ENCODE measurements around the gene CAPSL.

The CAPSL gene

GRCh38 chr5:35947085-35947484, 8.7 kb upstream of the CAPSL start:
- H3K27ac ChIP-seq (ENCODE audit: low read length), result no peak overlapping the region
- H3K4me3 ChIP-seq (ENCODE audit: low read length), result no peak overlapping the region
- DNase-seq (ENCODE audit: low read depth, low spot score), result no peak
- H3K36me3 ChIP-seq (ENCODE audit: control insufficient read depth, insufficient read depth, low read length), result no peaks in the 10 kb centered on the region
- WGBS (ENCODE audit: insufficient coverage, insufficient read length), result no CpG with 5 or more reads among the region's 5 CpGs
- no peaks in the 10 kb centered on the region for H3K9me3 ChIP-seq (ENCODE audit: control insufficient read depth, insufficient read depth, low read length)
- H3K4me1 ChIP-seq (ENCODE audit: control insufficient read depth, insufficient read depth, low read length), result no peaks in the 10 kb centered on the region
- H3K27me3 ChIP-seq (ENCODE audit: control insufficient read depth, insufficient read depth, low read length), result no peaks in the 10 kb centered on the region

GRCh38 chr5:35939639-35940038, 1.2 kb upstream of the CAPSL start:
- no peak for DNase-seq (ENCODE audit: low read depth, low spot score)
- no CpG with 5 or more reads among the region's 3 CpGs for WGBS (ENCODE audit: insufficient coverage, insufficient read length)
- no peak overlapping the region for H3K27ac ChIP-seq (ENCODE audit: low read length)
- no peaks in the 10 kb centered on the region for H3K36me3 ChIP-seq (ENCODE audit: control insufficient read depth, insufficient read depth, low read length)
- H3K4me3 ChIP-seq (ENCODE audit: low read length), result no peak overlapping the region
- H3K4me1 ChIP-seq (ENCODE audit: control insufficient read depth, insufficient read depth, low read length), result no peaks in the 10 kb centered on the region
- no peaks in the 10 kb centered on the region for H3K27me3 ChIP-seq (ENCODE audit: control insufficient read depth, insufficient read depth, low read length)
- H3K9me3 ChIP-seq (ENCODE audit: control insufficient read depth, insufficient read depth, low read length), result no peaks in the 10 kb centered on the region

- Histone ChIP-seq H3K4me1 (ENCODE audit: control insufficient read depth, insufficient read depth, low read length) (no peaks in the 10 kb centered on the region), H3K4me3 (ENCODE audit: low read length) (no peak overlapping the region), H3K27ac (ENCODE audit: low read length) (no peak overlapping the region), H3K9me3 (ENCODE audit: control insufficient read depth, insufficient read depth, low read length) (no peaks in the 10 kb centered on the region), H3K36me3 (ENCODE audit: control insufficient read depth, insufficient read depth, low read length) (no peaks in the 10 kb centered on the region), H3K27me3 (ENCODE audit: control insufficient read depth, insufficient read depth, low read length) (peaks cover 8% of the 10 kb centered on the region; the same call in 1 of the 2 replicates)
- no CpG with 5 or more reads among the region's 13 CpGs for WGBS (ENCODE audit: insufficient coverage, insufficient read length)
- DNase-seq (ENCODE audit: low read depth, low spot score), result peak; percentile 81
These were observed 11.9 kb downstream of the CAPSL start for GRCh38 chr5:35926389-35927051.

DNA sequence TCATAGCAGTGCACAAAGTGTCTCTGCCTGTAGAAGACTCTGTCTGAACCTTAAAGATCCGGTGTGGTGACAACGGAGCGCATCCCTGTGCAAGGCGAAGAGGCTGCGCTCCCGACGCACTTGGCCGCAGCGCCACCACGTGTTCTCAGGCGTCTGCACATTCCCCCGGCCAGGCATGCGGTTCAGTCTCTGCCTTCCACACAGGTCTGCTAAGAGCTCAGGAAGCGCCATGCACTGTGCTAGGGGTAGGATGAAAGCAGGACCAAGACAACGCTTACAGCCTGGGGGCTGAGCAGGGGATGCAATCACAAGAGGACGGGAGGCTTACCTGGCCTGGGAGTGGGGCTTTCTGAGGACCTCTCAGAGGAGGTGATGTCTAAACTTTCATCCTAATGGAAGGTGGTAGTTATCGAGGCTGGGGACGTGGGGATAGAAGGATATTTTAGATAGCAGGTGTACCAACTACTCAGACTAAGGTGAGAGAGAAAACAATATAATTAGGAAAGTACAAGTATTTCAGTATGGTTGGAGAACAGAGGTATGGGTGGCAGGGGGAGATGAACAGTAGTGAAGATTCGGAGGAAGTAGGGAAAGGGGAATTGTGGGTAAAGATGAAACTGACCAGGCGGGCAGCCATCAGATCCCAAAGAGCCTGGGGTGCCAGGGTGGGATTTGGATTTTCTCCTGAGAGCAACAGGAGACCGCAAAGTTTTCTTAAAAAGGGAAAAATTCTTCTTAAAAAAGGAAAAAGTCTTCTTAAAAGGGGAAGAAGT, 13.3 kb downstream of the CAPSL start:
- WGBS (ENCODE audit: insufficient coverage, insufficient read length), result 100% methylated on average over 1 of the region's 21 CpGs
- H3K4me1 ChIP-seq (ENCODE audit: control insufficient read depth, insufficient read depth, low read length), result no peaks in the 10 kb centered on the region
- peak; percentile 45 for DNase-seq (ENCODE audit: low read depth, low spot score)
- no peak overlapping the region for H3K27ac ChIP-seq (ENCODE audit: low read length)
- H3K27me3 ChIP-seq (ENCODE audit: control insufficient read depth, insufficient read depth, low read length), result peaks cover 8% of the 10 kb centered on the region; the same call in 1 of the 2 replicates
- no peak overlapping the region for H3K4me3 ChIP-seq (ENCODE audit: low read length)
- H3K9me3 ChIP-seq (ENCODE audit: control insufficient read depth, insufficient read depth, low read length), result no peaks in the 10 kb centered on the region
- H3K36me3 ChIP-seq (ENCODE audit: control insufficient read depth, insufficient read depth, low read length), result no peaks in the 10 kb centered on the region

DNA sequence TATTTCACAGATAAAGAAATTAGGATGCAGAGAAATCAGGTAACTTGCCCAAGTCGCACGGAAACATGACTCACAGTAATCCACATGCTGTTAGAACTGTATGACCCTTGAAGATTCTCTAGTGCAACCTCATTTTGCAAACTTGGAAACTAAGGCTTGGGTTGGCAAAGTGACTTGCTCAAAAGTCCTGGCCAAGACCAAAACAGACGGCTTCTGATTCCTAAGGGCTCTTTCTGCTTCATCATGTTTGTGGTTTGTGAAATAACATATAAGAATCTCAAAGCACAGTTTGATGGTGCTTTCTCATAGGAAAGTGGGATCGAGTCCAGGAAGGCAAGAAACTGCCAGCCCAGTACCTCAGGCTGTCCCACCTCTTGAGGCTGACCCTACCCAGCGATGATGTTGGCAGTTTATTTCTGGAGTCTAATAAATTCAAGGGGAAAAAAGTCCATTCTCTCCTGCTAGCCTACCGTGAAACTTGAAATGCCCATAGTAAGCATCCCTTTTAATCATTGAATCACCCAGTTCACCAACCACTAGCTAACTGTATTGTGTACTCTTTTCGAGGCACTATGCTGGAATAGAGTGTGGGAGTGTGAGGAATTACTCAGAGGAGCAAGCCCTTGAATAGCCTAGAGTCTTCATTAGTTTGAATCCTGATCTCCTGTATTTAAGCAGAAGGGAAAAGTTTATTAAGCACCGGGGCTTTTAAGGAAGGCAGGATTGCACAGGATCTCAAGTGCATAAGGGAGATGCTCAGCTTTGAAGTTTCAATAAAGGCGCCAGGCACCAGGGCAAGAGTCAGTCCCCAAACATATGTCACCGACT, 14.1 kb downstream of the CAPSL start:
- no CpG with 5 or more reads among the region's 10 CpGs for WGBS (ENCODE audit: insufficient coverage, insufficient read length)
- H3K4me1 ChIP-seq (ENCODE audit: control insufficient read depth, insufficient read depth, low read length), result no peaks in the 10 kb centered on the region
- H3K27ac ChIP-seq (ENCODE audit: low read length), result no peak overlapping the region
- H3K27me3 ChIP-seq (ENCODE audit: control insufficient read depth, insufficient read depth, low read length), result peaks cover 8% of the 10 kb centered on the region; the same call in 1 of the 2 replicates
- DNase-seq (ENCODE audit: low read depth, low spot score), result no peak
- H3K4me3 ChIP-seq (ENCODE audit: low read length), result no peak overlapping the region
- H3K9me3 ChIP-seq (ENCODE audit: control insufficient read depth, insufficient read depth, low read length), result no peaks in the 10 kb centered on the region
- no peaks in the 10 kb centered on the region for H3K36me3 ChIP-seq (ENCODE audit: control insufficient read depth, insufficient read depth, low read length)

DNA sequence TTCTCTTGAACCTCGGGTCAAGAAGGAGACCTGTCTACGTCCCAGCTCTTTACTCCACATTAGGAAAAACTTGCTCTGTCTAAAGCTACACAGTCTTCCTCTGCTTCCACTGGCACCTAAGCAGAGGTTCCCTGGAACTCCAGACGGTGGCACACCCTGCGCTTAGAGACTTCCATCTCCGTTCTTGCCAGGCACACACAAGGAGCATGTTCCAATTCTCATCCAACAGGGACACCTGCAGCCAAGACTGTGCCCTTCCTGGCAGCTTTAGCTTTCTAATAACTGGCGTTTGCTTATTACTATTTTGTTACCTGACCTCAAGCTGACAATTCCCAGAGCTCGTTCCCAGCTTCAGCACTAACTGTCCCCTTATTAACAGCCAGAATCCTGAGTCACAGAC, 16.0 kb downstream of the CAPSL start:
- DNase-seq (ENCODE audit: low read depth, low spot score), result no peak
- no peaks in the 10 kb centered on the region for H3K9me3 ChIP-seq (ENCODE audit: control insufficient read depth, insufficient read depth, low read length)
- no peaks in the 10 kb centered on the region for H3K36me3 ChIP-seq (ENCODE audit: control insufficient read depth, insufficient read depth, low read length)
- no CpG with 5 or more reads among the region's 7 CpGs for WGBS (ENCODE audit: insufficient coverage, insufficient read length)
- no peak overlapping the region for H3K4me3 ChIP-seq (ENCODE audit: low read length)
- H3K27ac ChIP-seq (ENCODE audit: low read length), result no peak overlapping the region
- H3K4me1 ChIP-seq (ENCODE audit: control insufficient read depth, insufficient read depth, low read length), result no peaks in the 10 kb centered on the region
- peaks cover 8% of the 10 kb centered on the region; the same call in 1 of the 2 replicates for H3K27me3 ChIP-seq (ENCODE audit: control insufficient read depth, insufficient read depth, low read length)

DNA sequence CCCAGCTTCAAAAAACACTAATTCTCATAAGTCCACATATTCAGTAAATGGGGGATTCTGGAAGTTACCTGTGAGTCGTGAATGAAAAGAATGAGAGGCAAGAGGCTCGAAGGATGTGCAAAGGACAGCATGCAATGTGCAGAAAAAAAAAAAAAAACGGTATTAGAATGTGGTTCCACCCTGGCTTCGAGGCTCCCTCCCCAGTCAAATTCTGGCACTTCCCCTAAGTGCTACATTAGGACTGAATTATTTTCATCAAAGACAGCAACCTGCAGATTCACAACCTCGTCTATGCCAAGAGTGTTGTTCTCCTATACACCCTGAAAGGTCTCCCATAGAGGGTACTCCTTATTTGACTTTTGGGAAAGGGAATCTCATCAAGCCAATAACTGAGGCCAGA, 16.5 kb downstream of the CAPSL start:
- Histone ChIP-seq H3K9me3 (ENCODE audit: control insufficient read depth, insufficient read depth, low read length) (no peaks in the 10 kb centered on the region), H3K36me3 (ENCODE audit: control insufficient read depth, insufficient read depth, low read length) (no peaks in the 10 kb centered on the region), H3K4me3 (ENCODE audit: low read length) (no peak overlapping the region), H3K4me1 (ENCODE audit: control insufficient read depth, insufficient read depth, low read length) (no peaks in the 10 kb centered on the region), H3K27ac (ENCODE audit: low read length) (no peak overlapping the region), H3K27me3 (ENCODE audit: control insufficient read depth, insufficient read depth, low read length) (peaks cover 8% of the 10 kb centered on the region; the same call in 1 of the 2 replicates)
- DNase-seq (ENCODE audit: low read depth, low spot score), result no peak
- no CpG with 5 or more reads among the region's 5 CpGs for WGBS (ENCODE audit: insufficient coverage, insufficient read length)

GRCh38 chr5:35920890-35921289, 17.5 kb downstream of the CAPSL start:
- Histone ChIP-seq H3K4me3 (ENCODE audit: low read length) (no peak overlapping the region), H3K27ac (ENCODE audit: low read length) (no peak overlapping the region), H3K27me3 (ENCODE audit: control insufficient read depth, insufficient read depth, low read length) (peaks cover 8% of the 10 kb centered on the region; the same call in 1 of the 2 replicates), H3K36me3 (ENCODE audit: control insufficient read depth, insufficient read depth, low read length) (no peaks in the 10 kb centered on the region), H3K4me1 (ENCODE audit: control insufficient read depth, insufficient read depth, low read length) (no peaks in the 10 kb centered on the region), H3K9me3 (ENCODE audit: control insufficient read depth, insufficient read depth, low read length) (no peaks in the 10 kb centered on the region)
- no CpG with 5 or more reads among the region's 11 CpGs for WGBS (ENCODE audit: insufficient coverage, insufficient read length)
- no peak for DNase-seq (ENCODE audit: low read depth, low spot score)

GRCh38 chr5:35919191-35919590, 19.2 kb downstream of the CAPSL start:
- no CpG with 5 or more reads among the region's 4 CpGs for WGBS (ENCODE audit: insufficient coverage, insufficient read length)
- H3K36me3 ChIP-seq (ENCODE audit: control insufficient read depth, insufficient read depth, low read length), result no peaks in the 10 kb centered on the region
- DNase-seq (ENCODE audit: low read depth, low spot score), result no peak
- H3K4me3 ChIP-seq (ENCODE audit: low read length), result no peak overlapping the region
- no peaks in the 10 kb centered on the region for H3K4me1 ChIP-seq (ENCODE audit: control insufficient read depth, insufficient read depth, low read length)
- no peaks in the 10 kb centered on the region for H3K9me3 ChIP-seq (ENCODE audit: control insufficient read depth, insufficient read depth, low read length)
- peaks cover 2% of the 10 kb centered on the region; the same call in 1 of the 2 replicates for H3K27me3 ChIP-seq (ENCODE audit: control insufficient read depth, insufficient read depth, low read length)
- H3K27ac ChIP-seq (ENCODE audit: low read length), result no peak overlapping the region

- H3K36me3 ChIP-seq (ENCODE audit: control insufficient read depth, insufficient read depth, low read length), result no peaks in the 10 kb centered on the region
- no peaks in the 10 kb centered on the region for H3K9me3 ChIP-seq (ENCODE audit: control insufficient read depth, insufficient read depth, low read length)
- H3K4me1 ChIP-seq (ENCODE audit: control insufficient read depth, insufficient read depth, low read length), result no peaks in the 10 kb centered on the region
- H3K27me3 ChIP-seq (ENCODE audit: control insufficient read depth, insufficient read depth, low read length), result no peaks in the 10 kb centered on the region
- no peak overlapping the region for H3K4me3 ChIP-seq (ENCODE audit: low read length)
- no peak overlapping the region for H3K27ac ChIP-seq (ENCODE audit: low read length)
- DNase-seq (ENCODE audit: low read depth, low spot score), result no peak
These were observed 29.6 kb downstream of the CAPSL start for GRCh38 chr5:35908814-35909213.
